HepG2 (cell line): ENCODE measurements around the gene B3GALNT2. TPM values are rescaled to one million over a fixed set of nuclear protein-coding genes. Genes with fewer than 3 reads are reported as not detected.
A peak's percentile ranks its signal among the peaks of the same experiment; 100 is the strongest.

Experiments used
- CEBPG ChIP-seq: IDR thresholded peaks from 2 replicates; pipeline ENCODE4 v1.6.1; 2016
- CENPT ChIP-seq: sonication (generic); formaldehyde crosslinking; IDR thresholded peaks from 2 replicates; pipeline ENCODE4 v1.8.0; 2022; ENCODE audit warnings: low read depth, mild to moderate bottlenecking, moderate library complexity, missing genetic modification reagents
- ETV6 ChIP-seq: sonication (generic); formaldehyde crosslinking; conservative IDR thresholded peaks from 2 replicates; pipeline ENCODE4 v1.4.0; 2020; ENCODE audit warnings: missing genetic modification reagents
- FOXC1 ChIP-seq: sonication (generic); formaldehyde crosslinking; IDR thresholded peaks from 2 replicates; pipeline ENCODE4 v1.8.0; 2022; ENCODE audit warnings: mild to moderate bottlenecking, missing genetic modification reagents, borderline replicate concordance
- FOXK1 ChIP-seq: sonication (generic); formaldehyde crosslinking; IDR thresholded peaks from 2 replicates; pipeline ENCODE4 v1.4.0; 2020; ENCODE audit warnings: low read depth, missing genetic modification reagents, borderline replicate concordance
- HNRNPH1 ChIP-seq: fragments of 200-400 bp; formaldehyde crosslinking; optimal IDR thresholded peaks from 2 replicates; pipeline ENCODE3; 2017; ENCODE audit warnings: mild to moderate bottlenecking, low read depth, low read length
- IKZF1 ChIP-seq: fragments of 450-650 bp; IDR thresholded peaks from 2 replicates; pipeline ENCODE4 v1.7.1; 2016
- NR2F2 ChIP-seq: IDR thresholded peaks from 2 replicates; pipeline ENCODE4 v1.6.1; 2012; ENCODE audit warnings: low read depth, inconsistent platforms, borderline replicate concordance
- PAXIP1 ChIP-seq: sonication (generic); formaldehyde crosslinking; conservative IDR thresholded peaks from 2 replicates; pipeline ENCODE4 v1.4.0; 2020; ENCODE audit warnings: mild to moderate bottlenecking, missing genetic modification reagents, moderate library complexity
- RBFOX2 ChIP-seq: fragments of 200-400 bp; formaldehyde crosslinking; IDR thresholded peaks from 2 replicates; pipeline ENCODE4 v1.6.1; 2017; ENCODE audit warnings: low read depth, mild to moderate bottlenecking, low read length
- RFXAP ChIP-seq: sonication (generic); formaldehyde crosslinking; IDR thresholded peaks from 2 replicates; pipeline ENCODE4 v1.4.0; 2020; ENCODE audit warnings: missing genetic modification reagents, borderline replicate concordance
- SKI ChIP-seq: fragments of 450-650 bp; IDR thresholded peaks from one replicate; pipeline ENCODE4 v1.6.1; 2018; ENCODE audit warnings: mild to moderate bottlenecking; ENCODE audit not compliant: partially characterized antibody
- ZBTB38 ChIP-seq: sonication (generic); formaldehyde crosslinking; IDR thresholded peaks from 2 replicates; pipeline ENCODE4 v1.5.1; 2020; ENCODE audit warnings: mild to moderate bottlenecking, missing genetic modification reagents
- ZBTB7B ChIP-seq: sonication (generic); formaldehyde crosslinking; IDR thresholded peaks from 2 replicates; pipeline ENCODE4 v1.4.0; 2020; ENCODE audit warnings: missing genetic modification reagents
- ZNF530 ChIP-seq: sonication (generic); formaldehyde crosslinking; IDR thresholded peaks from 2 replicates; pipeline ENCODE4 v1.5.0; 2020; ENCODE audit warnings: low read depth, mild to moderate bottlenecking, missing genetic modification reagents
- ZNF768 ChIP-seq: sonication (generic); formaldehyde crosslinking; IDR thresholded peaks from 2 replicates; pipeline ENCODE4 v1.4.0; 2020; ENCODE audit warnings: missing genetic modification reagents
- ZNF776 ChIP-seq: sonication (generic); formaldehyde crosslinking; IDR thresholded peaks from 2 replicates; pipeline ENCODE4 v1.4.0; 2020; ENCODE audit warnings: mild to moderate bottlenecking, missing genetic modification reagents
- ZNF816 ChIP-seq: sonication (generic); formaldehyde crosslinking; IDR thresholded peaks from 2 replicates; pipeline ENCODE4 v1.8.0; 2022; ENCODE audit warnings: missing genetic modification reagents, mild to moderate bottlenecking, borderline replicate concordance
- ZSCAN12 ChIP-seq: sonication (generic); formaldehyde crosslinking; IDR thresholded peaks from 2 replicates; pipeline ENCODE4 v1.9.0; 2021; ENCODE audit warnings: mild to moderate bottlenecking, missing genetic modification reagents
- polyA plus RNA-seq, 8 experiments: library from polyadenylated mRNA; depleted of rRNA in 3 of 8; stranded (reverse) in 7 of 8; unstranded in 1 of 8; fragments of >200 nt; fragmentation: Illumina TruSeq in 4 of 8; extraction: Trizol in 4 of 8; gene quantifications; 2 replicates each; pipeline versions ENCODE4 v1.2.1 to v1.2.3, GENCODE V29; 2011 to 2016; ENCODE audit warnings: low read depth in 4 of 8, missing spikeins in 1 of 8, mixed read lengths in 1 of 8; ENCODE audit not compliant: insufficient read depth in 1 of 8
- total RNA-seq, 5 experiments: library from RNA; depleted of rRNA; stranded (reverse); fragments of >200 nt; fragmentation: Illumina TruSeq; extraction: Trizol; gene quantifications; 2 replicates each; pipeline ENCODE4 v1.2.3, GENCODE V29; 2016; ENCODE audit warnings: low read depth in 1 of 5
- TF ChIP-seq, protein P1 (sequence below): sonication (generic); formaldehyde crosslinking; IDR thresholded peaks from 2 replicates; pipeline ENCODE4 v1.8.0; 2022; ENCODE audit warnings: missing genetic modification reagents, mild to moderate bottlenecking, moderate library complexity, borderline replicate concordance
- TF ChIP-seq, protein P2 (sequence below): sonication (generic); formaldehyde crosslinking; IDR thresholded peaks from 2 replicates; pipeline ENCODE4 v1.4.0; 2020; ENCODE audit warnings: missing genetic modification reagents
- TF ChIP-seq, protein P3 (sequence below): sonication (generic); formaldehyde crosslinking; IDR thresholded peaks from 2 replicates; pipeline ENCODE4 v1.9.0; 2021; ENCODE audit warnings: missing genetic modification reagents, borderline replicate concordance
- TF ChIP-seq, protein P4 (sequence below): sonication (generic); formaldehyde crosslinking; IDR thresholded peaks from 2 replicates; pipeline ENCODE4 v1.8.0; 2022; ENCODE audit warnings: mild to moderate bottlenecking, missing genetic modification reagents, borderline replicate concordance

B3GALNT2 gene
- total and polyA plus RNA-seq, 2 of the 13 experiments (the other 11 are each of a cell fraction or from before 2014, with no cell fraction given), result 16.5 to 28.9 TPM

DNA sequence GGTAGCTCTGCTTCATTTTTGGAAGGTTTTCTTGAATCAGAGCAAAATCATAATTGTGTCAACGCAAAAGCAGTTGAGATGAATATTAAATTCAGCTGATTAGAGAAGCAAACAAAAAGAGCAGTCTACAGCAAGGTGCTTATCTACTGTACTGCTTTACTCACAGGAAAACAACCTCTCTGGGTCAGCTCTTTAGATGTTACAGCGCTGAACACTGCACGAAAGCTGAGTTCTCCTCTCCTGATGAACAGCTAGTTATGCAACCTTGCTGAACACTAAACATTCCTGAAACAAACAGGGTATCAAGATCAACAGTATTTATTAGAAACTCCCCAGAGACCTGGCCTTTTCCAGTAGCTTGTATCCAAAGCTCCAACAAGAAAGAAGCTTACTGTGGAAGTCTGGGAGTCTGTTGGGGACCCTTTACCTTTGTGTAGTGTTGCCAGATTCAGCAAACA lies 95.7 kb downstream of the B3GALNT2 start (continued):
- no peak for TF ChIP-seq ZNF776 (CRISPR knock-in tag)
- no peak for TF ChIP-seq HNRNPH1
- TF ChIP-seq, protein P1, sequence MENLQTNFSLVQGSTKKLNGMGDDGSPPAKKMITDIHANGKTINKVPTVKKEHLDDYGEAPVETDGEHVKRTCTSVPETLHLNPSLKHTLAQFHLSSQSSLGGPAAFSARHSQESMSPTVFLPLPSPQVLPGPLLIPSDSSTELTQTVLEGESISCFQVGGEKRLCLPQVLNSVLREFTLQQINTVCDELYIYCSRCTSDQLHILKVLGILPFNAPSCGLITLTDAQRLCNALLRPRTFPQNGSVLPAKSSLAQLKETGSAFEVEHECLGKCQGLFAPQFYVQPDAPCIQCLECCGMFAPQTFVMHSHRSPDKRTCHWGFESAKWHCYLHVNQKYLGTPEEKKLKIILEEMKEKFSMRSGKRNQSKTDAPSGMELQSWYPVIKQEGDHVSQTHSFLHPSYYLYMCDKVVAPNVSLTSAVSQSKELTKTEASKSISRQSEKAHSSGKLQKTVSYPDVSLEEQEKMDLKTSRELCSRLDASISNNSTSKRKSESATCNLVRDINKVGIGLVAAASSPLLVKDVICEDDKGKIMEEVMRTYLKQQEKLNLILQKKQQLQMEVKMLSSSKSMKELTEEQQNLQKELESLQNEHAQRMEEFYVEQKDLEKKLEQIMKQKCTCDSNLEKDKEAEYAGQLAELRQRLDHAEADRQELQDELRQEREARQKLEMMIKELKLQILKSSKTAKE, result no peak
- no peak for TF ChIP-seq CENPT (CRISPR knock-in tag)
- TF ChIP-seq, protein P2, sequence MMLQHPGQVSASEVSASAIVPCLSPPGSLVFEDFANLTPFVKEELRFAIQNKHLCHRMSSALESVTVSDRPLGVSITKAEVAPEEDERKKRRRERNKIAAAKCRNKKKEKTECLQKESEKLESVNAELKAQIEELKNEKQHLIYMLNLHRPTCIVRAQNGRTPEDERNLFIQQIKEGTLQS, result no peak
- TF ChIP-seq, protein P3, sequence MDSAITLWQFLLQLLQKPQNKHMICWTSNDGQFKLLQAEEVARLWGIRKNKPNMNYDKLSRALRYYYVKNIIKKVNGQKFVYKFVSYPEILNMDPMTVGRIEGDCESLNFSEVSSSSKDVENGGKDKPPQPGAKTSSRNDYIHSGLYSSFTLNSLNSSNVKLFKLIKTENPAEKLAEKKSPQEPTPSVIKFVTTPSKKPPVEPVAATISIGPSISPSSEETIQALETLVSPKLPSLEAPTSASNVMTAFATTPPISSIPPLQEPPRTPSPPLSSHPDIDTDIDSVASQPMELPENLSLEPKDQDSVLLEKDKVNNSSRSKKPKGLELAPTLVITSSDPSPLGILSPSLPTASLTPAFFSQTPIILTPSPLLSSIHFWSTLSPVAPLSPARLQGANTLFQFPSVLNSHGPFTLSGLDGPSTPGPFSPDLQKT (CRISPR knock-in tag), result no peak
- TF ChIP-seq ZNF768, result peak; percentile 73; the same call in 1 of the 2 replicates
- peak; percentile 76 for TF ChIP-seq PAXIP1
- TF ChIP-seq RFXAP (CRISPR knock-in tag), result no peak
- peak; percentile 46; the same call in 1 of the 2 replicates for TF ChIP-seq NR2F2
- no peak for TF ChIP-seq ZBTB7B (CRISPR knock-in tag)
- TF ChIP-seq SKI, result peak; percentile 14
- TF ChIP-seq CEBPG (CRISPR knock-in tag), result peak; percentile 88
- no peak for TF ChIP-seq ZNF530 (CRISPR knock-in tag)
- TF ChIP-seq ZBTB38, result no peak
- TF ChIP-seq FOXK1 (CRISPR knock-in tag), result peak; percentile 45; the same call in 1 of the 2 replicates
- no peak for TF ChIP-seq ETV6 (CRISPR knock-in tag)
- peak; percentile 44; the same call in 1 of the 2 replicates for TF ChIP-seq RBFOX2
- TF ChIP-seq, protein P4, sequence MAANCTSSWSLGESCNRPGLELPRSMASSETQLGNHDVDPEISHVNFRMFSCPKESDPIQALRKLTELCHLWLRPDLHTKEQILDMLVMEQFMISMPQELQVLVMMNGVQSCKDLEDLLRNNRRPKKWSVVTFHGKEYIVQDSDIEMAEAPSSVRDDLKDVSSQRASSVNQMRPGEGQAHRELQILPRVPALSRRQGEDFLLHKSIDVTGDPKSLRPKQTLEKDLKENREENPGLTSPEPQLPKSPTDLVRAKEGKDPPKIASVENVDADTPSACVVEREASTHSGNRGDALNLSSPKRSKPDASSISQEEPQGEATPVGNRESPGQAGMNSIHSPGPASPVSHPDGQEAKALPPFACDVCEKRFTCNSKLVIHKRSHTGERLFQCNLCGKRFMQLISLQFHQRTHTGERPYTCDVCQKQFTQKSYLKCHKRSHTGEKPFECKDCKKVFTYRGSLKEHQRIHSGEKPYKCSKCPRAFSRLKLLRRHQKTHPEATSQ (CRISPR knock-in tag), result no peak
- TF ChIP-seq FOXC1, result no peak
- TF ChIP-seq ZNF816 (CRISPR knock-in tag), result peak; percentile 62; the same call in 1 of the 2 replicates
- TF ChIP-seq ZSCAN12, result no peak
- TF ChIP-seq IKZF1, result no peak
